NCI-H2081 treated with DMSO at 0.1 percent for 48 hours (cell line): ENCODE results near the gene AMOT.

Experiments used
- DNase-seq: peaks from one replicate; lab custom pipeline; 2025; lab: John Stamatoyannopoulos, UW

The AMOT gene

DNA sequence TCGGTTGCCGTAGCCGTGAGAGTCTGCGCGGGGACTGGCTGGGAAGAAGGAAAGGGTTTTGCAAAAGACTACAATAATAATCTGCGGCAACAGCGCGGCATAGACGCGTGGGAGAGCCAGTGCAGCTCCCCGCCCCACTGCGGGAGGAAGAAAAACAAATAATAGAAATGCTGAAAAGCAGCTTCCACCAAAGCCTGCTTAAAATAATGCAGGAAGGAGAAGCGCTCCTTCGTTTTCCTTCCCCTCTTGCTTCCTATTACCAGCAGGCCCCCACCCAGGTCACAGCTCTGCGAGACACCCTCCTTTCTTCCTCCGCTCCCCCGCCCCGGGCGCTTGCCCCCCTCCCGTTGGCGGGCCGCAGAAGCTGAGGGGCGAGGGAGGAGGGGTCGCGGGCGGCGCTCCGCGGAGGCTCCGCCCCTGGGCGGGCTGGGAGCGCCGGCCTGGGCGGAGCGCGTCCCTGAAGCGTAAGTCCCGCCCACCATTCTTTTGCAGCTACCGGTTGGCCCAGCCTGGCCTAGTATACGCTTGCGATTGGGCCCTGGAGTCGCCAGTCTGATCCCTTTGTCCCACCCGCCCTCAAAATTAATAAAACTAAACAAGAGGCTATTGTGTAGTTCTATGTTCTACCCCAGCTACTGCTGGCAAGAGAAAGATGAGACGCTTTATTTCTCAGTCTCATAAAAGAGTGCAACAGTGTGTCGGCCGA, 636 bp upstream of the AMOT start:
- DNase-seq = peak; percentile 61

DNA sequence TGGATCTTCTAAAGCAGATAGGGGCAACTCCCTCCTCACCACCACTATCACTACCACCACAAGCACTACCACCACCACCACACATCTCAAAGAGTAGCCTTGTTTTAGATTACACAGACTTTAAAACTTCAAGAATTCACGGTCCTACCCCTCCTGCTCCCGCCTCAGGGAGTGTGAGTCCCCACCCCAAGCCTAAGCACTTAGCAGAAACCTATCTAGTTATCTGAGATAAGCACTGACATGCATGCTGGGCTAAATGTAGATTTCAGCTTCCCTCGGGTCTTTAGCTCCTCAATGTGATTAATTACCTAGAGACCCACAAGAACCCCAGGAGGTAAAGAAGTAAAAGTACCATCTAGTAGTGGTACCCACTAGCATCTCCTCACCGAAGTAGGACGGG, 775 bp downstream of the AMOT start:
- no peak for DNase-seq

DNA sequence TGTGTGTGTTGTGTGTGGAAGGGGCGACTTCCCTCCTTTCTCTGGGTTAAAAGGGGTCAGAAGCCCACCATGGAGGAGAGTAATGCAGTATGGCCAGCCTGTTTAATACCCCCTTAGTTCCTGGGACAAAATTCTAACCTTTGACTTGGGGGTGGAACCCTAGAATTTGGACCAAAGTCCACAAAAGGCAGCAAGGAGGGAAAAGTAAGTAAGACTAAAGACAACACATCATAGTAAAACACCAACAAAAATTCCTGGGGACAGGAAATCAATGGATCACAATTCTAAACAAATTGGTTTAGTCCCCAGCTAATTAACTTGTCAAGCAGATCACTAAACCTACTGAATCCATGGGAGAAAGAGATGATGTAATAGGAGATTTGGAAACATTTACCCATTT, 3.1 kb downstream of the AMOT start:
- DNase-seq = no peak

DNA sequence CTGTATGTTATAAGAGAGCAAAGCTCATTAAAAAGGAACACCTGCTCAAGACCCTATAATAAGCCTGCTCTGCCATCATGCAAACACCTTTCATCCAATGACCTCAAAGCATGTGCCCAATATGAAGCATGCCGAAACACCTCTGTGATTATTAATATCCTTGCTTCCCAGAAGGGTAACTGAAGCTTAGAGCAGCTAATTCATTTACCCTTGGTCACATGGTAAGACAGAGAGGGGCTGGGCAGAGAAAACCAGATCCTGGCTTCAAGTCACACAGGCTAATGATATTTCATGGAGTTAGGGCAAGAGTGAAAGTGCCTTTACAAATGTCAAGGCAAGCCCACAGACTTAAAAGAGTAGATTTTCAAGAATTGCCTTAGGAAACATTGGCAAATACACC, 5.6 kb downstream of the AMOT start:
- DNase-seq = no peak

DNA sequence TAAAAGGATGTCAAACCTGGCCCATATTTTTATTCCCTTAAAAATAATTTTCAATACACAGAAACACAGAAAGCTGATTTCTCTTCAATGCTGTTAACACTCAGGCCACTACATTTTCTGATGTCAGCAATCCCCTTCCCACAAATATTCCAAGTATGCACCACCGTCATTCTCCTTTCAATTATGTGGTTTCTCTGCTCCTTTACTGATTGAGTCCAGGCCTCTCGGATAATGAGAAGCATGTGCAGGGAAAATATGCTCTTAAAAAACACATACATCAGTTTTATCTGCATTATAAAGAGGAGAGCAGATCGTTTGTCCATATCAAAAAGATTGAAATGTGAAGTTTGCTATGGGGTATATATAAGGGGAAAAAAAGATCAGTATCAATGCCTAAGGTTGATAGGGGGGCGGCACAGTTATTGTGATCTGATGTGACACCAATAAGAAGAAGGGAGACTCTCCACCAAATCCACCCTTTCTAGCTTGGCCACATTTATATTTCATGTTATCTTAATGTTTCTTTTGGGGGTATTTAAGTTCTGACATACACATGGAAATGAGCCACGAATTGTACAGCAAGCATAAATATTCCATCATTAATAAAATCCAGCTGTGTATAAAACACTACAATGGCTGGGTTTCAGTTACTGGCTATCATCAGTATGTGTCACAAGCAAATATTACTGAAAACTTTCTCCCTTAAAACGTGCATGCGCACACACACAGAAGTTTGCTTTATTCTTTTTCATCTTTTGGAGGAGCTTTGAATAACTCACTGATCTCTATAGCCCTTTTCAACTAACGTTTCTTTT, 6.4 kb downstream of the AMOT start:
- no peak for DNase-seq

DNA sequence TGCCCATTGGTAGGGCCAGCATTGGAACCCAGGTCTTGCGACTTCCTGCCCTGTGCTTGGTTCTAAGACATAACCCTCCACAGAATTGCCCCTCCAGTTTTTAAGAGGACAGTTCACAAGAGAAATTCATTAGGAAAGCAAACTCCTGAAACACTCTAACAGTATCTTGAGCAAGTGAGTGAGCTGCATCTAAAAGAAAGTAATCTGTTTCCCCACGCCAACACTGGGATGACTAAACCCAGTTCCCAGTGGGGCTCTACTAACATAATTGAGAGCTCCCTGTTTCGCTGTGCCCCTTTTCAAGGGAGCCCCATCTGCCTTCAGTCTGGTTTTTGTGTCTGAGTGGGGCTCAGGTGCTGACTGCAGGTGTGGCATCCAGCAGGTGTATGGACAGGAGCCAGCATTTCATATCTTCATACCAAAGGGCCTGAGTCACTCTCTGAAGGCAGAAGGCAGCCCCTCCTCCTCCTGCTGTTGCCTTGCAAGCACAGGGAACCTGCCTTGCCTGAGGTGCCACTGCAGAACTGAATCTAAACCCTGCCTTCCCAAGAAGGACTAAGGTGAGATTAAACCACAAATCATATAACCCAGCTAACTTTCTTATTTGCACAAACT, 8.0 kb downstream of the AMOT start:
- no peak for DNase-seq

DNA sequence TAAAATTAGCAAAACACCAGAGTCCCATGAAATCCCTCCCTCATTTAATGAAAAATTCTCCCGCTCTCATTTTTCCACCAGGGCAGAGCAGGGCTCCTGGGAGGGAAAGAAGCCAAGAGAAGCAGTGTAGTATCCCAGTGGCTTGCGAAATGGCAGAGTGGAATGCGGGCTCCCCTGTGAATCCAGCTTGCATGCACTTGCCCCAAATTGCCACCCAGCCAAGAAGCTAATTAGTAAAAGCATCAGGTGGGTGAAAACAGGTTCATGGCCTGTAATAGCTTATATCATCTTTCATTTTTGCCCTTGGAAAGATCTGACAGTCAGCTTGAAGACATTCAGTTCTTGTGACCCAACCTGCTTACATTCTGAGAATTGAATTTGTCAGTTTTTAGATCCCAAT, 10.1 kb downstream of the AMOT start:
- DNase-seq = no peak

DNA sequence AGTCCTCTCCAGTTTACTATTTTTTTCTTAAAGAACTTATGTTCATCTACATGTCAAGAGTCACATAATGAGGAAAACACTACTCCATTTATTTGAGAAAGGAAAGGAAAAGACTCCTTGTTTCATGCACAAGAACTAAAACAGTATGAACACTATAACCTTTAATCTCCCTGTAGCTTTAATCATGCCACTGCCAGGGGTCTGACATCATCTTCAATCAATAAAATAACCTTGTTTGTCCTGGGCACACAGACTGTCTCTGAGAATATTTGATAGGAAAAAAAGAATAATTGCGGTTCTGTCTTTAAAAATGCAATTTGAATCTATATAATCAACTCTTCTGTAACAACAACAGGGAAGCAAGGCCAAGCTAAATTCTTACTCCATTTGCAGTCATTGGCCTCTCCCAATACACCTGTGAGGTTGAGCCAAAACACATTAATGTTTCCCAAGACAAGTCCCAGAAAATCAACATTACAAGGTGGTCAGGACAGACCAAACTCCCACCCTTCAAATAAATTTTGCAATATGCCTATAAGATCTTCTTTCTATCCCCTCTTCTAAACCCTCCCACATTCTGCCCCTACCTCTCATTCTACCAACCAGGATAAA, 13.2 kb downstream of the AMOT start:
- DNase-seq = no peak

DNA sequence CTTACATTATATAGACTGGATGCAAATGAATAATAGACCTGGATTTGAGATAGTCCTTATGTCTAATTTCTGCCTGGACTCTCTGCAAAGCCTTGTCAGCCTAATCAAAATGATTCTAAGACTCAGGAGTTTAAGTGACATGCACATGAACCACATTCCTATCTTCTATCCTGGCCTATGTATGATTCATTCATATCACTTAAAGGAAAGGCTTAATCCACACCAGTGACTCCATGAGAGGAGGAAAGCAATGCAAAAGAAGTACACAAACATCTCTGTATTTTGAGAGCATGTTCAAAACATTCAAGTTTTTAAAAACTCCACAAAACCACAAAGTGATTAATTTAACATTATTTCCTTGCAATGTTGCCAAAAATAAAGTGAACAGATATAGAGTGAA, 14.6 kb downstream of the AMOT start:
- DNase-seq = no peak

DNA sequence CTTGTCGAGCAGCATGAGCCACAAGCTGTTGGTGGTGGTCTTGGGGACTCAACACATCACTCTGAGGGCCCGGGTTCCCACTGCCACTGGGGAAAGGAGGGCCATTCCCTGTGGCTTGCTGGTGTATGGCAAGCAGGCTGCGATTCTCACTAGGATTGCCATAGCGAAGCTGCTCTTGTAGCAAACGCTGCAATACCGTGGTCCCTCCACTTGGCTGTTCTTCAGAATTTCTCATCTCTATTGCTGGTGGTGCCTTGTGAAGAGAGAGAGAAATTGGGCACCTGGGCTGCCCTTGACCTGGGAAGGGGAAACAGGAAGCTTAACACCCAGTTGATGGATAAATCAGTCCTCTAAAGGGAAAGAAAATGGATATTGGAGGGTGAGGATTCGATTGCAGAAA, 17.7 kb downstream of the AMOT start:
- DNase-seq = no peak

DNA sequence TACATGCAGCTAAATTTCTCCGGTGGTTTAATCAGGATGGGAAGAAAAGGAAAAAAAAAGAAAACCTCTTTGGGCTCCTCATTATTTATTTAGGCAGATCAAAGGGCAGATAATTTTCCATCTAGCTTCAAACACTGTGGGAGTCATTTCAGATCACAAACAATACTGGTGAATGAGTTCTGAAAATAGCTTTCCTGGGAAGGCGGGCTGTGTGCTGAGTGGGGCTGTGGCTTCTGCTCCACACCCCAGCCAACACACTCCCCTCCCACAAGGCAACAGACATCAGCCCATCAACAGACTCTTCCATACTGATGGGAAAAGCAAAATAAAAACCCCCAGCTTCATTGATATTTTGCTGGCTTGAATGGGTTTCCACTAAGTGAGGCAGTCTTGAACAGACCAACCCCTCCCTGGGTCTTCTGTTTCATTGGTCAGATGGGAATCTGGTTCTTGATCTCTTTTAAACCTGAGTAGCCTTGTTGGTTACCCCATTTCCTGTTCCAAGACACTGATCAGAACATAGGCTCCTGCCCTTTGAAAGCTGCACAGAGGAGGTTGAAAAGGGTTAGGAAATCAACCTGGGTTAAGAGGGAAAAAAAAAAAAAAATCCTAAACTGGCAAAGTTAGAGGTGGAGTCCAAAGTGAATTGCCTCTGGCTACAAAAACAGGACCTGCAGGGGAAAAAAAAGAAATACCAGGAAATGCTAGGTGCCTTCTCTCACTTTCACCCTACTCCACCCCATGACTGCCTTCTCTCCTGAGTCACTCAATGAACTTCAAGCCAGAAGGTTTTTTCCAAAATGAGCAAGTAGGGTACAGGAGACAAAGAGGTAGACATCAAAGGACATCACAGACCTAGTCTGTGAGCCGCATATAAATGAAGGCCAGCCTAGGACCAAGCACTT, 20.0 kb downstream of the AMOT start:
- no peak for DNase-seq

DNA sequence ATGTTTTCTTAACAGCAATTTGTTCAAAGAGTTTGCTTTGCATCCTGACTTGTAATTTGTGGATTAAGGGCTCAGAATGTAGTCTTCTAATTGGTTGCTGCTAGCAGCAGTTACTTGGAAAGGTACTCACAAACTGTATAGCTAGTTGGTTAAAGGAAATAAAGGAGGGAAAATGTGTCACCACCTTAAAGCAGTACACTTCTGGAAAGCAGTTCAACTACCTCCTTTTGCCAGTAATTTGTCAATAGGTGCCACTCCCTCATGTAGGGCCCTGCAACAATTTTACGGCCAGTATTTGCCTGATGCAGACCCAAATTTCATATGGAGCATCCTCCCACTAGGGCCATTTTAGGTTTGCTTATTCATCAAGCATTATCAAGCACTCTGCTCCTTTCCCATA, 20.8 kb downstream of the AMOT start:
- no peak for DNase-seq

DNA sequence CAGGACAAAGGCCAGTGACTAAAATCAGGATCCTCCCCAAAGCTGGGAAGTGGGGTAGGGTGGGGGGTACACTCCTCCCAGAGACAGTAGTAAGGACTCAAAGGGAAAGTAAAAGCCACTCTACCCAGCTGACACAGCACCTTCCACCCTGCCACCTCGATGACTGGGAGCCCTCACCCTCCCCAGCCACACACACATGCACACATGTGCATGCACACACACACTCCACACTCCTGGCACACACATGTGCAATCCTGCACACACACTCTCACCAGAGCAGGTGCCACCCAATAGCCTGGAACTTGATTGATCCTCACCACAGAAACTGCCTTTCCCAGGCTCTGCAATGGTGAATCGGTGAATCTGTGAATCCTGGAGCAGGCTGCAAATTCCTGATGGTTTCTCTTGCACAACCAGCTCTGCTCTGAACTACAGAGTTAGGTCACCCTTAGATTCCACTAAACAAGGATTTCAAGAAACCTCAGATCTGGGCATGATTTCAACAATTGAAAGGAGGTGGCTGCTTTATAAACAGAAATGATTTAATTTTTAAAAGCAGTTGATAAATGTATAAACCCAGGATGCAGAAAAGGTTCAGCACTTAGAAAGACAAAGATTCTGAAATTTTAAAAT, 21.5 kb downstream of the AMOT start:
- DNase-seq = no peak

DNA sequence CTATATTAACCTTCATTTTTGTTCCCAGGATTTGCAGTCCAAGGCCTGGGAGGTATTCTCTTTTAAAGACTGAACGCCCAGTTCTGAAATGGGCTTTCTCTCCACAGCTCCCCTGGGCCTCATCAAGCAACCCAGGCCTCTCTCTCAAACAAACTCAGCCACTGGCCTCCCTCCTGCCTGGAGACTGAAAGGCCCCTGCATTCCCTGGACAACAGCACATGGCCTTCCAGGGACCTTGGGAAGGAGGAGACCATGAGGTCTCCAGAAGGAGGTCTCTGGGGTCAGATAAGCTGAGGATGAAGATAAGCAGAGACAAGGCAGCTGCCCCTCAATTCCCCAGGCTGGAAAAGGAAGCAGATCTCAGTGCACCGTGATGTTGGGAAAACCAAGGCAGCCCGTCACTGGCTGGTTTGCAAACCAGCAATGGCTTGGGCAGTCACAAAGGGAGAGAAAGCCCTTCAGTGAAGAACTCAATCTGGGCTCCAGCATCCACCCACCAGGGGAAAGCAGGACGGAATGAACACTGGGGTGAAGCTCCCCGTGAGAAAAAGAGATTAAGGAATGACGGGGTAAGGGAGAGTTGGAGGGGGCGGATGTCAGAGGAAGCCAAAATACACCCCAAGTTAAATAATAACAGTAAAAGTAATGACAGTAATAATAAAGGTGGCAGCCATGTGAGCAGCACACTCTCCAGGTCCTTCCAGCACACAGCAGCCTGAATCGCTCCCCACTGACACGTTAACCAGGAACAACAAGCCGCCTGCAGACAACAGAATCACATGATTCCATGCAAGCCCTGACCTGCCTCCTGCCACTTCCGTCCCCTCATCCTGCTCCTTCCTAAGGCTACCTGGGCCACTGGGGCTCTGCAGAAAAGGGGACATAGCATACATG, 22.3 kb downstream of the AMOT start:
- no peak for DNase-seq

DNA sequence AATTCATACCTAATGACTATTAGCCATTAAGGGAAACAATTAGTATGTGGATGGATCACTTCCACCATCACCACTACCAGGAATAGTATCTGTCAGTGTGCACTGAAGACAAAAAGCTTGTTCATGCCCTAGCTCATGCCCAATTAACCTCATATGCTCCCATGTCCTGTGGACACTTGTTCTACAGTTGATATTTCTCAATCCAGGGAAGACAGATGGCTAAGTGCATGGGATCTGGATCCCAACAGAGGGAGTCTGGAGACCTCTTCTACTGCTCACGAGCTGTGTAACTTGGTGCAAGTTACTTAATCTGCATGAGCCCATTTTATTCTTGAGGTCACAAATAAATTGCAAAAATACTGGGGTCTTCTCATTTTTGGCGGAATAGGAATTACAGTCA, 23.7 kb downstream of the AMOT start:
- DNase-seq = no peak

DNA sequence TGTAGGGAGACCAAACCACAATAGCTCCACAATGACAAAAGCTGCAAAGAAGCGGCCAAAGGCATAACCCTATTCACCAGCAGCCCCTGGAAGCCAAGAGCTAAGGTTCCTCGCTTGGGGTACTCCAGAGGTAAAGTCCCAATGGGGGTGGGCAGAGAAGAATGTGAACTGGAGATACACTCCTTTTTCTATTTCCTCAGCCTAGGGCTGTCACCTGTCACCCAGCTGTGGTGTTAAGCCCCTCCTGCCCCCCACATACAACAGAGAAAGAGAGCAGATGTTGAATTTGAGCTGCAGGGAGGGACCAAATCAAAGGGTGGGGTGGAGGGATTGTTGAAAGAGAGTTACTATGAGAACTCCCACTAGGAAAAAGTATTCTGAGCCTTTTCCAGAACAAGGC, 26.1 kb downstream of the AMOT start:
- no peak for DNase-seq

DNA sequence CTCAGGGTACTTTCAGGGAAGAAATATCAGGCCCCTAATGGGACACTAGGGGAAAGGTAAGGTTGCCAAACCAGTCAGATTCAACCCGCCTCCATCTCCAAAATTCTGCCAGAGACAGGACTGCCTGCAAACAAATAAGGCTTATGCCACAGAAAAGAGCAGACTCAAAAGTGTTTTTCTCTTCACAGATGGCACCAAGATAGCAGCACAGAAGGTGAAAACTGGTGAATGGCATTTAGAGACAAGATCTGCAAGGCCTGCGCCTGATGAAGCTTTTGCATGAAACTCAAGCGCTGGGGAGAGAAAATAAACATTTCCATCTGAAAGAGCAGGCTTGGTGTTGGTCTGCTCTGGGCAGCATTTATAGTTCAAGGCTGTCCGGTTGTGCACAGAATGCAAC, 27.9 kb downstream of the AMOT start:
- no peak for DNase-seq

DNA sequence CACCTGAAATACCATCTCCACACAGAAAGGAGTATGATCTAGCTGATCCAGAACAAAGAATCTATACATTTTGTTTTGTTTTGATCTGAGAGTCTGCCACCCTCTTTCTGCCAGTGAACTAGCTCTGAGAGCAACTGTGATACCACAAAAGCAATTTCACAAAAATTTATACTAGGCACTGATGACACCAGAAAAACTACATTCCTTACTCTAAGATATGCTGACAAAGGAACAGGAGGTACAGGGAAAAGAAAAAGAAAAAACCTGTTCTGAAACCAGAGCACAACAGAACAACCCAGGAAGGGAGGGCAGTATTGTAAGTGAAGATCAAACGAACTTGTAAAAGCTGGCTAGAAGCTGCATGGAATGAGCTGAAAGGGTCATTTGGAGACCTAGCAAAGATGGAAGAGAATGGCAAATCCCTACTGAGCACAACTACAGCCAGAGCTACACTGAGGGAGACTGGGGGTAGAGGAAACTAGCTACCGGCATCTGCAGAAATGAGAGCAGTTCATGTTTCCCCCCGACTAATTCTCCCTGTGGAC, 31.9 kb downstream of the AMOT start:
- no peak for DNase-seq

DNA sequence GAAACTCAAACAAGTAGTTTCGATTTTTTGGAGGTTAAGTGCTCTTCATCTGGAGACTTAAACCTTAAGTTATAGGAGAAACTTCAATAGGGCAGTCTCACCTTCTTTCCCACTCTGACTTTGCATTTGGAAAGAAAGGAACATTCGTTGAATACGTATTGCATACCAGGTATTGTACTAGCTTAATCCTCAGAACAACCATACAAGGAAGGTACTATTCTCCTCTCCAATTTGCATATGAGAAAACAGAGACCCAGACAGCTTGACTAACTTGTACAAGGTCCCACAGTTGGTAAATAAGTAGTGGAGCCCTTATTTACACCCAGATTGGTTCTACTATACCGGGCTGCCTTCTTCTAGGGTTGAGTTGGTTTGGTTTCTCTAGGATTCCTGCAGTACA, 32.6 kb downstream of the AMOT start:
- DNase-seq = no peak

DNA sequence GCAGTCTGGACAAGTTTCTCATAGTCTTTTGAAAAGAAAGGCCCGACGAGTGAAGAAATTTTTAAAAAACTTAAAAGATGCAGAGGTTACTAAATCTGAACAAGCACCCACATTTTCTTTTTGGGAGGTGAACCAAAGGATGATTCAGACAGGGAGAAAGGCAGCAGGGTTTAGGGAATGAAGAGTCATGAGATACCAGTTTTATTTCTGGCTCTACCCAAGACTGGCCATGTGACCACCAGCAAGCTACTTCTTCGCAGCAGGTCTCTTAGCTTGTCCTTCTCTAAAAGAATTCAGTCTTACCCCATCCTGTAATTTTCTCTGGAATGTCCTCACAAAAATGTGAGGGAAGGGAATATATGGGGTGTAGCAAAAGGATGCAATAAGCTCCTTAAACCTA, 37.6 kb downstream of the AMOT start:
- DNase-seq = no peak
